Stimulated activated CD8-positive, alpha-beta memory T cell treated with anti-CD3 and anti-CD28 coated beads, Interleukin-4, amount 100 ng/mL, for 4 hours (primary cell): Measurements from ENCODE around the gene ADAMTS13.

Experiments
- DNase-seq, 2 donors: peaks; one replicate each; pipeline ENCODE4 v3.0.0-alpha.2; 2020; ENCODE audit warnings: low read depth in 2 of 2, low spot score in 1 of 2

Gene ADAMTS13

DNA sequence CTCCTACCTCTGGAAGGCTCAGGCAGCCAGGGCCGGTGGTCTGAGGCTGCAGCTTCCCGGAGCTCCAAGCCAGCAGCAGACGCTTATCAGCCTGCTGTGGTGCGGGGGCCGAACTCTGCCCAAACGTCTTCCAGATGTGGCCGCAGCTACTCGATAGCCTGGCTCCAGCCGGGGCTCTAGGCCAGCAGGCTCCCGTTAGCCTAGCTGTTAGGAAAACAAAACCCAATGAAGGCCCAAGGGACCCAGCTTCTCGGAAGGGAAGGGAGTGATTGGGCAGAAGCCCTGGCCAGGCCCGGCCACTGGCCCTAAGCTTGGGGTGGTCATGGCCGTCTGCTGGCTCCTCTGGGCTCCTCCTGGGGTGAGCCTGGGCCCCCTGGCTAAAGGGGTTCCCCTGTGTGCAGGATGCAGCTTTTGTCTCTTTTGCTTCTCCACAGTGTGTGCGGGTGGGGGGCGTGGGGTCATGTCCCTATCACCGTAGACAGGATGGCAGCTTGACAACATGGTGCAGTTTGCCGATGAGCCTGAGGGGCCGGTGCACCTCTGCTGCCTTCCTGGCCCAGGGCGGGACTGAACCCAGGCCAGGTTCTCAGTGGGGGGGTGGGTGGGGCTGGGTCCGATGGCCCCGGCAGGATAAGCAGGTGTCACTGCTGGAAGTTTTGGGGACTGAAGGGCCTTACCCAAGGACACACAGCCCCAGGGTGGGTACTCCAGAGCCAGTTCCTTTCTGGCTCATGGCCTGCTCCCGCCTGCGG lies 83.9 kb downstream of the ADAMTS13 start:
- no peak for DNase-seq

GRCh38 chr9:133506653-133507038 lies 84.5 kb downstream of the ADAMTS13 start:
- no peak for DNase-seq

GRCh38 chr9:133507246-133507965 lies 85.2 kb downstream of the ADAMTS13 start:
- no peak for DNase-seq

- no peak for DNase-seq
Observed at GRCh38 chr9:133508046-133508445, 85.9 kb downstream of the ADAMTS13 start.
